T-helper 2 cell (primary cell): ENCODE measurements around the gene CDKN2AIPNL.

Source experiments
- DNase-seq, 5 experiments: peaks; one replicate each; pipeline versions ENCODE4 v3.0.0 to v3.0.0-alpha.2; 2012 to 2022
- total RNA-seq, 2 donors: gene quantifications; one replicate each; lab custom pipeline; 2026; lab: John Stamatoyannopoulos, UW

Gene CDKN2AIPNL
- 4.4 to 11.4 reads per million in 2 donors for total RNA-seq

GRCh38 chr5:134411546-134412266 lies at the start of gene CDKN2AIPNL:
CDKN2AIPNL (minus strand) TSS chr5:134411881; CDS start chr5:134411854, 27 bp downstream.
- peak; percentile 71 to 93 (median 83) for DNase-seq

- DNase-seq: no peak
These were observed 48.9 kb upstream of the CDKN2AIPNL start for GRCh38 chr5:134460551-134460950.

GRCh38 chr5:134459491-134459890 lies 47.8 kb upstream of the CDKN2AIPNL start:
- no peak for DNase-seq

GRCh38 chr5:134459010-134459403 lies 47.3 kb upstream of the CDKN2AIPNL start:
- no peak for DNase-seq

GRCh38 chr5:134458234-134459009 lies 46.7 kb upstream of the CDKN2AIPNL start:
- DNase-seq: no peak

- DNase-seq: no peak
These were observed 46.1 kb upstream of the CDKN2AIPNL start for GRCh38 chr5:134457801-134458200.

GRCh38 chr5:134456825-134457224 lies 45.1 kb upstream of the CDKN2AIPNL start:
- no peak for DNase-seq

- DNase-seq: no peak
These were observed 43.8 kb upstream of the CDKN2AIPNL start for GRCh38 chr5:134455466-134455865.

- no peak for DNase-seq
These were observed 41.3 kb upstream of the CDKN2AIPNL start for GRCh38 chr5:134453016-134453415.

- no peak for DNase-seq
These were observed 40.3 kb upstream of the CDKN2AIPNL start for GRCh38 chr5:134451936-134452505.

GRCh38 chr5:134451225-134451935 lies 39.7 kb upstream of the CDKN2AIPNL start:
- no peak for DNase-seq

GRCh38 chr5:134450374-134450773 lies 38.7 kb upstream of the CDKN2AIPNL start:
- no peak for DNase-seq

- DNase-seq: no peak
These were observed 37.5 kb upstream of the CDKN2AIPNL start for GRCh38 chr5:134449167-134449566.

GRCh38 chr5:134447815-134448520 lies 36.3 kb upstream of the CDKN2AIPNL start:
- DNase-seq: no peak

GRCh38 chr5:134446938-134447337 lies 35.3 kb upstream of the CDKN2AIPNL start:
- DNase-seq: no peak

GRCh38 chr5:134445856-134446818 lies 34.5 kb upstream of the CDKN2AIPNL start:
- DNase-seq: no peak

GRCh38 chr5:134444941-134445471 lies 33.3 kb upstream of the CDKN2AIPNL start:
- DNase-seq: no peak

GRCh38 chr5:134440201-134440755 lies 28.6 kb upstream of the CDKN2AIPNL start:
- DNase-seq: no peak

GRCh38 chr5:134439210-134439654 lies 27.6 kb upstream of the CDKN2AIPNL start:
- no peak for DNase-seq

- no peak for DNase-seq
These were observed 27.0 kb upstream of the CDKN2AIPNL start for GRCh38 chr5:134438721-134439123.
